HepG2 (cell line): Measurements from ENCODE around the gene ZBTB21. TPM values are rescaled to one million over a fixed set of nuclear protein-coding genes. Genes with fewer than 3 reads are reported as not detected.

Source experiments
- ATAC-seq: fragments of 200-7000 bp; cut with Tn5 transposase; 3 replicates; pipeline ENCODE4 v1.9.1; 2020; ENCODE audit warnings: mild to moderate bottlenecking, moderate library complexity
- BruUV-seq: library from RNA; stranded (reverse); fragments of 400-500 nt; replicated peaks from 2 replicates; lab custom pipeline; 2021; lab: Mats Ljungman, UMichigan
- CTCF ChIA-PET: fragments of 300-600 bp; formaldehyde crosslinking; extraction: SDS; loops from one replicate; lab custom pipeline; 2021; ENCODE audit warnings: low total read pairs, inconsistent platforms, low intra/inter-chr PET ratio; lab: Yijun Ruan, JAX
- POLR2A ChIA-PET: fragments of 350-600 bp; sonication (Branson Sonifier 250); formaldehyde crosslinking; loops from one replicate; lab custom pipeline; 2020; ENCODE audit warnings: antibody characterized with exemption, inconsistent platforms; lab: Yijun Ruan, JAX
- DNase-seq: peaks from one replicate; pipeline ENCODE4 v3.0.0-alpha.2; 2015; ENCODE audit warnings: low spot score
- FAIRE-seq: peaks from 3 replicates; lab custom pipeline; 2011; peaks lifted over from hg19 to GRCh38; lab: Jason Lieb, UNC
- H2AFZ ChIP-seq: one replicate; pipeline ENCODE4 v1.6.1; 2011; ENCODE audit warnings: low read length, inconsistent platforms
- H3K27ac ChIP-seq: fragments of 300-600 bp; 3 replicates; pipeline ENCODE4 v1.8.0; 2011; ENCODE audit warnings: mixed run types, mild to moderate bottlenecking, mixed read lengths, low read length, inconsistent platforms; ENCODE audit not compliant: insufficient read depth; ENCODE audit errors: extremely low read length
- H3K27me3 ChIP-seq, 2 experiments: fragments of 200-600 bp in 1 of 2; 2 replicates in 1 of 2; 3 replicates in 1 of 2; pipeline versions ENCODE4 v1.6.0 to v1.8.0; 2011; ENCODE audit warnings: low read length in 2 of 2, mild to moderate bottlenecking in 2 of 2, moderate library complexity in 2 of 2, inconsistent platforms in 1 of 2; ENCODE audit not compliant: insufficient read depth in 2 of 2, control insufficient read depth in 1 of 2
- H3K36me3 ChIP-seq, 2 experiments: fragments of 200-600 bp in 1 of 2; replicated peaks in 1 of 2; 2 replicates in 1 of 2; 3 replicates in 1 of 2; pipeline versions ENCODE4 v1.5.1 to v1.8.0; 2011; ENCODE audit warnings: low read length in 2 of 2, inconsistent platforms in 1 of 2; ENCODE audit not compliant: insufficient read depth in 2 of 2, control insufficient read depth in 1 of 2
- H3K4me1 ChIP-seq: 2 replicates; pipeline ENCODE4 v1.5.1; 2012; ENCODE audit warnings: low read length, inconsistent platforms; ENCODE audit not compliant: insufficient read depth
- H3K4me2 ChIP-seq: 2 replicates; pipeline ENCODE4 v1.6.0; 2011; ENCODE audit warnings: low read depth, low read length, inconsistent platforms
- H3K4me3 ChIP-seq, 3 experiments: fragments of 200-600 bp in 1 of 3; sonication (generic), shearing (Covaris generic) in 1 of 3; replicated peaks in 1 of 3; 2 replicates each; pipeline ENCODE4 v1.5.1; 2011 to 2016; ENCODE audit warnings: low read length in 3 of 3, inconsistent platforms in 2 of 3, low read depth in 2 of 3, mild to moderate bottlenecking in 2 of 3, control low read depth in 1 of 3, mixed read lengths in 1 of 3; ENCODE audit not compliant: insufficient read depth in 1 of 3
- H3K79me2 ChIP-seq: one replicate; pipeline ENCODE4 v1.6.1; 2011; ENCODE audit warnings: low read length, inconsistent platforms; ENCODE audit not compliant: insufficient read depth
- H3K9ac ChIP-seq: 2 replicates; pipeline ENCODE4 v1.6.0; 2011; ENCODE audit warnings: mild to moderate bottlenecking, low read depth, low read length, inconsistent platforms; ENCODE audit not compliant: insufficient read depth
- H3K9me3 ChIP-seq: 2 replicates; pipeline ENCODE4 v1.5.1; 2012; ENCODE audit warnings: mild to moderate bottlenecking, low read length
- H4K20me1 ChIP-seq: 2 replicates; pipeline ENCODE4 v1.6.0; 2011; ENCODE audit warnings: inconsistent platforms, mild to moderate bottlenecking, low read length, moderate library complexity; ENCODE audit not compliant: insufficient read depth
- KLF16 ChIP-seq, 2 experiments: sonication (generic) in 1 of 2; formaldehyde crosslinking in 1 of 2; IDR thresholded peaks; 2 replicates each; pipeline versions ENCODE4 v1.6.1 to v1.8.0; 2016 to 2023; ENCODE audit warnings: missing genetic modification reagents in 2 of 2, missing compliant biosample characterization in 1 of 2
- MTERF4 ChIP-seq: sonication (generic); formaldehyde crosslinking; IDR thresholded peaks from 2 replicates; pipeline ENCODE4 v1.8.0; 2023; ENCODE audit warnings: mild to moderate bottlenecking, missing genetic modification reagents
- SMARCC2 ChIP-seq: fragments of 450-650 bp; IDR thresholded peaks from 2 replicates; pipeline ENCODE4 v1.6.1; 2017; ENCODE audit warnings: antibody characterized with exemption, mild to moderate bottlenecking
- ZNF18 ChIP-seq: sonication (generic); formaldehyde crosslinking; IDR thresholded peaks from 2 replicates; pipeline ENCODE4 v1.8.0; 2022; ENCODE audit warnings: mild to moderate bottlenecking, missing genetic modification reagents; ENCODE audit not compliant: insufficient replicate concordance
- ZNF549 ChIP-seq: sonication (generic); formaldehyde crosslinking; IDR thresholded peaks from 2 replicates; pipeline ENCODE4 v1.5.0; 2020; ENCODE audit warnings: missing genetic modification reagents
- ZNF564 ChIP-seq: sonication (generic); formaldehyde crosslinking; IDR thresholded peaks from 2 replicates; pipeline ENCODE4 v1.8.1; 2023; ENCODE audit warnings: mild to moderate bottlenecking, missing genetic modification reagents
- ZNF75D ChIP-seq: sonication (generic); formaldehyde crosslinking; IDR thresholded peaks from 2 replicates; pipeline ENCODE4 v1.8.1; 2023; ENCODE audit warnings: missing genetic modification reagents, mild to moderate bottlenecking, borderline replicate concordance
- WGBS: methylation state at CpG from one replicate; pipeline ENCODE4 v1.1.6; 2017; ENCODE audit warnings: low lambda C conversion rate; 5-methylcytosine and 5-hydroxymethylcytosine counted together
- in situ Hi-C: cut with HindIII; loops from 2 replicates; pipeline ENCODE4 v1.10.0; 2017; ENCODE audit warnings: low pct_unique_long_range_greater_than_20kb; ENCODE audit not compliant: extremely low pct_ligation_motif_present
- intact Hi-C: fragments of 100-400 bp; cut with micrococcal nuclease; formaldehyde crosslinking; loops from one replicate; pipeline ENCODE4 v1.10.0; 2022; ENCODE audit not compliant: unreplicated experiment
- polyA plus RNA-seq, 8 experiments: library from polyadenylated mRNA; depleted of rRNA in 3 of 8; stranded (reverse) in 7 of 8; unstranded in 1 of 8; fragments of >200 nt; fragmentation: Illumina TruSeq in 4 of 8; extraction: Trizol in 4 of 8; gene quantifications; 2 replicates each; pipeline versions ENCODE4 v1.2.1 to v1.2.3, GENCODE V29; 2011 to 2016; ENCODE audit warnings: low read depth in 4 of 8, missing spikeins in 1 of 8, mixed read lengths in 1 of 8; ENCODE audit not compliant: insufficient read depth in 1 of 8
- total RNA-seq, 5 experiments: library from RNA; depleted of rRNA; stranded (reverse); fragments of >200 nt; fragmentation: Illumina TruSeq; extraction: Trizol; gene quantifications; 2 replicates each; pipeline ENCODE4 v1.2.3, GENCODE V29; 2016; ENCODE audit warnings: low read depth in 1 of 5
- TF ChIP-seq, protein P1 (sequence below), 2 experiments: fragments of 450-650 bp in 1 of 2; sonication (generic) in 1 of 2; formaldehyde crosslinking in 1 of 2; IDR thresholded peaks; 2 replicates each; pipeline versions ENCODE4 v1.6.1 to v1.8.0; 2016 to 2022; ENCODE audit warnings: antibody characterized with exemption in 1 of 2, mild to moderate bottlenecking in 1 of 2, missing genetic modification reagents in 1 of 2

Gene ZBTB21
- total and polyA plus RNA-seq, 2 of the 13 experiments (the other 11 are each of a cell fraction or from before 2014, with no cell fraction given), result 4.5 to 6.1 TPM

GRCh38 chr21:42016364-42016985 is 6.3 kb upstream of the ZBTB21 start:
- H2AFZ ChIP-seq, result no peak overlapping the region
- no peak overlapping the region for H3K4me2 ChIP-seq
- H3K4me1 ChIP-seq, result peaks cover 5% of the 10 kb centered on the region
- no peak overlapping the region for H3K4me3 ChIP-seq
- POLR2A ChIA-PET, result no interaction called here
- DNase-seq (no peak), FAIRE-seq (no peak), ATAC-seq (peak; percentile 47; the same call in 2 of the 3 replicates)
- H4K20me1 ChIP-seq, result no peaks in the 10 kb centered on the region
- H3K36me3 ChIP-seq, result no peaks in the 10 kb centered on the region
- H3K9me3 ChIP-seq, result 0 out of 2 replicates have a peak, but pooled peaks cover 4% of the 10 kb centered on the region
- no peak overlapping the region for H3K9ac ChIP-seq
- 60% methylated on average over 14 of the region's 19 CpGs for WGBS
- no TSS peak for BruUV-seq
- intact Hi-C loops (no loop called here), in situ Hi-C loops (no loop called here)
- no peak overlapping the region for H3K27ac ChIP-seq
- H3K79me2 ChIP-seq, result no peaks in the 10 kb centered on the region
- peaks cover 0 to 24% of the 10 kb centered on the region in 2 experiments; a peak in 3 of 5 replicates for H3K27me3 ChIP-seq
- CTCF ChIA-PET, result no interaction called here
- no peak for TF ChIP-seq ZNF549 (CRISPR knock-in tag)
- TF ChIP-seq, protein P1, sequence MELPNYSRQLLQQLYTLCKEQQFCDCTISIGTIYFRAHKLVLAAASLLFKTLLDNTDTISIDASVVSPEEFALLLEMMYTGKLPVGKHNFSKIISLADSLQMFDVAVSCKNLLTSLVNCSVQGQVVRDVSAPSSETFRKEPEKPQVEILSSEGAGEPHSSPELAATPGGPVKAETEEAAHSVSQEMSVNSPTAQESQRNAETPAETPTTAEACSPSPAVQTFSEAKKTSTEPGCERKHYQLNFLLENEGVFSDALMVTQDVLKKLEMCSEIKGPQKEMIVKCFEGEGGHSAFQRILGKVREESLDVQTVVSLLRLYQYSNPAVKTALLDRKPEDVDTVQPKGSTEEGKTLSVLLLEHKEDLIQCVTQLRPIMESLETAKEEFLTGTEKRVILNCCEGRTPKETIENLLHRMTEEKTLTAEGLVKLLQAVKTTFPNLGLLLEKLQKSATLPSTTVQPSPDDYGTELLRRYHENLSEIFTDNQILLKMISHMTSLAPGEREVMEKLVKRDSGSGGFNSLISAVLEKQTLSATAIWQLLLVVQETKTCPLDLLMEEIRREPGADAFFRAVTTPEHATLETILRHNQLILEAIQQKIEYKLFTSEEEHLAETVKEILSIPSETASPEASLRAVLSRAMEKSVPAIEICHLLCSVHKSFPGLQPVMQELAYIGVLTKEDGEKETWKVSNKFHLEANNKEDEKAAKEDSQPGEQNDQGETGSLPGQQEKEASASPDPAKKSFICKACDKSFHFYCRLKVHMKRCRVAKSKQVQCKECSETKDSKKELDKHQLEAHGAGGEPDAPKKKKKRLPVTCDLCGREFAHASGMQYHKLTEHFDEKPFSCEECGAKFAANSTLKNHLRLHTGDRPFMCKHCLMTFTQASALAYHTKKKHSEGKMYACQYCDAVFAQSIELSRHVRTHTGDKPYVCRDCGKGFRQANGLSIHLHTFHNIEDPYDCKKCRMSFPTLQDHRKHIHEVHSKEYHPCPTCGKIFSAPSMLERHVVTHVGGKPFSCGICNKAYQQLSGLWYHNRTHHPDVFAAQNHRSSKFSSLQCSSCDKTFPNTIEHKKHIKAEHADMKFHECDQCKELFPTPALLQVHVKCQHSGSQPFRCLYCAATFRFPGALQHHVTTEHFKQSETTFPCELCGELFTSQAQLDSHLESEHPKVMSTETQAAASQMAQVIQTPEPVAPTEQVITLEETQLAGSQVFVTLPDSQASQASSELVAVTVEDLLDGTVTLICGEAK (IDR thresholded peaks at IDR 0.05), result no peak
- TF ChIP-seq, protein P1 (CRISPR knock-in tag; IDR thresholded peaks at IDR 0.05), result no peak
- TF ChIP-seq ZNF18 (CRISPR knock-in tag), result no peak
- no peak for TF ChIP-seq SMARCC2
- TF ChIP-seq KLF16 (CRISPR knock-in tag; IDR thresholded peaks at IDR 0.05), result no peak
- TF ChIP-seq MTERF4 (CRISPR knock-in tag), result no peak
- TF ChIP-seq ZNF75D (CRISPR knock-in tag), result no peak
- TF ChIP-seq ZNF564, result no peak
